ENCODE data around the gene ANKRD13D.

ANKRD13D gene

DNA sequence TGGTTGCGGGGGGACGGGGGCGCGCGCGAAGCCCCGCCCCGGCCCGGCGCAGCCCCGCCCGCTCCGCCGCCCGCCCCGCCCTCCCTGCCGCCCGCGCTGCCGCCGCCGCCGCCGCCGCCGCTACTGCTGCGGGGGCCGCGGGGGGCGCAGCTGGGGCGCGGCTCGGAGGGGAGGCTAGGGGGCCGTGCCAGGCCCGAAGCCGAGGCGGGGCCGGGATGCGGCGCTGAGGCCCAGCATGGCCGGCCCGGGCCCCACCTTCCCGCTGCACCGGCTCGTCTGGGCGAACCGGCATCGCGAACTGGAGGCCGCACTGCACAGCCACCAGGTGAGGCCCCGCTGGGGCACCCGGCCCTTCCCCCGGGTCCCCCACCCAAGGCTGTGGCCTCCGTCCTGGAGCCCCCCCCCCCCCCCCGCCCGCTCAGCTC lies at the start of gene ANKRD13D:
Gene ANKRD13D (plus strand): TSS at position 78 of the 425 bp plus-strand sequence. CDS start 158 bp downstream, at position 236.
- DNase-seq = no peak

DNA sequence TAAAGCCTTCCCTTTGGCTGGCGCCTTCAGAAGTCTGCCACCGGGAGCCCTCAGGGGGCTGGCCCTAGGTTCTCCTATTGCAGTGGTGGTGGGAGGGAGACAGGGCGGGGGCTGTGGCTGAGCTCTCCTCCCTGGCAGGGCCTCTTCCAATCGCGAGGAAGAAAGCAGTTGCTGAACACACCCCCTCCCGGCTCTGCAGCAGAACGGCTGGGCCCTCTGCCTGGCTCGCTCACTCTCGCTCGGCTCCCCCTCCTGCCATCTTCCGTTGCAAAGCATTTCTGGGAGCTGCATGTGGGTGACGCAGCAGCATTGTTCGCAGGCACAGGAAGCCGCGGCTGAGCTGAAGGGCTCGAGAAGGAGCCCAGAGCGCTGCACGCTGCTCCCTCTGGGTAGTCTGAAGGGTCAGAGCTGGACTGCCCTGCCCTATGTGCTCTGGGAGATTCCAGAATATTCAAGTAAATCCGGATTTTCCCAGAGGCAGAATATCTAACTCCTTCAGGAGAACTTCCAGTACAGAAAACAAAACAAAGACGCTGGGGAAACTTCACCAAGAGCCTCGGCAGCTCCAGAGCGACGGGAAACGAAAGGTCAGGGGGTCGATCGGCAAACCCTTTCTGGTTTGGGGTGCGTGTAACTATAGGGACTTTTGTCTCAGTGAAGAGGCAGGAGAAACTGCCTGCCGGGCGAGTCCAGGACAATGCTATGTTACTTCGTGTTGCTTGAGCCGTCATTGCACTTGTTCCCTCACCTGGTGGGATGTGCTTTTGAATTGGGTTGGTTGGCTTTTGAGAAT lies 49.1 kb upstream of the ANKRD13D start:
- DNase-seq = peak; percentile 98

DNA sequence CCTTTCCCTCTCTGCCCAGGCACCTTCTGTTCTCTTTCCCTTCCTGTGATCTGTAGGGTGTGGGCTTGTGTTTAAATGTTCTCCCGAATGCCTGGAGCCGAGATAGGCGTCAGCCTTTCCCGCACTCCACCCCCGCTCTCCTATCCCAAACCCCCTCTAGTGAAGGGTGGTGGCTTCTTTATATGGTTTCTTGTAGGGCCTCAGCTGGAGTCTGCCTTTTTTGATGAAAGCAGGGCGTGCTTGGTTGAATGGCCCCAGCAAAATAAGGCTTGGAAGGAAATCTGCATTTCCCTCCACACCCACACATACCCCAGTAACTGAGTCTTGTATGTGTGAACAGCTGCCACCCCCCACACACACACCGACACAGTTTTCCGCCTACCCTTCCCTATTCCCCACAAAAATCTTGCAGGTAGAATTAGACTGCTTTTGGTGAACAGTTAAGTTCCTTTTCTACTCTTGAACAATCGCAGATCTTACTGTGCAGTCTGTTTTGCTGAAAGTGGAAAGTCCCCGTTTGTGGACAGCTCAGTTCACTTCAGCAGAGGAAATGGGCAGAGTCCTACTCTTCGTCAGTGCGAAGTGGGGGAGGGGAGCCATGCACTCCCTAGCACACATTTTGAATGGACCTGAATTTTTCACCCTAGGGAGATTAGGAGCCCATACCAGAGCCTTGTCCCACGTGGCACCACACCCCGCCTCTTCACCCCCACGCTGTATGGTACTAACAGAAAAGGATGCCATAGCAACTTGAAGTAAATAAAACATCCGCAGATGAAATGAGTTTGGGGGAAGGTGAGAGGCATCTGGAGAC lies 48.3 kb upstream of the ANKRD13D start:
- DNase-seq = peak; percentile 76

DNA sequence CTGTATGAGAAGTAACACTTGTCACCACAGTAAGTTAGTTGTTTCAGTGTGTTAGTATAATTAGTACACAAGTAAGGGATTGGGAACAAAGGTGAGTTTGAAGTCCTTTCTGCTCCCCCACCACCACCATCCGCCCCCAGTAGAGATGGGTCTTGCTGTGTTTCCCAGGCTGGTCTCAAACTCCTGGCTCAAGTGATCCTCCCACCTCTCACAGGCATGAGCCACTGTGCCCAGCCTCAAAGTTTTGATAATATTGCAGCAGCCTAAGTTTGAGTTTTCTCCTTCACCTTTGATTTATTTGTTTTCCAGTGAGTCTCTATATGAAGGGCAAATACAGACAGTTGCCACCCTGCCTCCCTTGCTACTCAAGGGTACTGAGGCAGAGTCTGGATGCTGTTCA lies 46.6 kb upstream of the ANKRD13D start:
- DNase-seq = no peak

DNA sequence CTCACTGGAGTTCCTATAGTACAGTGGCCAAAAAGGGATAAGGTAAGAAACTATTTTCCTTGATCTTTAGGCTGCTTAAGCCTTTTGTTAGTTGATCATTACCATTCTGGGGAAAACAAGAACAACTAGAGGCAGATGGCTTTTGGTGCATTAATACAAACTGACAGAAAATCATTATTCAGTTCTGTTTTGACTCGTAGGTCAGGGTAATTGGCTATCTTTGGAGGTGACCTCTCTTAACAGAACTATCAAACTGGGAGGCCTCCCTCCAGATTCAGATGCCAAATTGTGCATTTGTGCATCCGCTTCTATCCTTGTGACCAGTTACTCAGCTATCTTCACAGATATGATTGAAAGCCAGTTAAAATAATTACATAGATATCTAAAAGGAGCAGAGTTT lies 46.1 kb upstream of the ANKRD13D start:
- DNase-seq = no peak

DNA sequence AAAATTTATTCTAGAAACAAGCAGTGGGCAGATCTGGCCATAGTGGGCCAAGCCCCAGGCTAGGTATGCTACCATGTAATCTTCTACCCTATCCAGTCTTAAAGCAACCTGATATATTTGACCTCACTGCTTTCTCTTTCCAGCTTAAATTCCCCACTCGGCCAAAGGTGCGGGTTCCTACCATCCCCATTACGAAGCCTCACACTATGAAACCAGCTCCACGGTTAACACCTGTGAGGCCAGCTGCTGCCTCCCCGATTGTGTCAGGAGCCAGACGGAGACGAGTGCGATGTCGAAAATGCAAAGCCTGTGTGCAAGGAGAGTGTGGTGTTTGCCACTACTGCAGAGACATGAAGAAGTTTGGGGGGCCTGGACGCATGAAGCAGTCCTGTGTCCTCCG lies 44.1 kb upstream of the ANKRD13D start:
- DNase-seq = no peak

DNA sequence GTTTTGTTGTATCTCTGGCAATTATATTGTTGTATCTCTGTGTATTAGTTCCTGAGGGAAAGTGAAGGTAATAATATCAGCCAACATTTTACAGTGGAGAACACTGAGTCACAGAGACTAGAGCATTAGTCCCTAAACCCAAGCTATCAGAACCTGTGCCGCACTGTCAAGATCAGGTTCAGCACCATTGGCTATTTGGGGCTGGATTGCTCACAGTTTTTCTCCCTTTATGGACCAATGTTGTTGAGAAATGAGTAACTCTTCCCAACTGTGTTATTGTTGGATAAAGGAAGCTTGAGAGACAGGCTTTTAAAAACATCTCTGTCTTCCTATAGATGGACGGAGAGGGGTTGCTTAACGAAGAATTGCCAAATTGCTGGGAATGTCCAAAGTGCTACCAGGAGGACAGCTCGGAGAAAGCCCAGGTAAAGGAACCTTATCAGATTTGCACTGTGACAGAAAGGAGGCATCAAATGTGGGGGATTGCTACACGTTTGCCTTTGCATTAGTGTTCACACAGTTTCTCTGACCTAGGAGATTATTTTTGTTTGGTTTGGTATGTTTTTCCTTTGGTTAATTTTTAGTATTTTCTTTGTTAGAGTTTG lies 41.1 kb upstream of the ANKRD13D start:
- DNase-seq = no peak

DNA sequence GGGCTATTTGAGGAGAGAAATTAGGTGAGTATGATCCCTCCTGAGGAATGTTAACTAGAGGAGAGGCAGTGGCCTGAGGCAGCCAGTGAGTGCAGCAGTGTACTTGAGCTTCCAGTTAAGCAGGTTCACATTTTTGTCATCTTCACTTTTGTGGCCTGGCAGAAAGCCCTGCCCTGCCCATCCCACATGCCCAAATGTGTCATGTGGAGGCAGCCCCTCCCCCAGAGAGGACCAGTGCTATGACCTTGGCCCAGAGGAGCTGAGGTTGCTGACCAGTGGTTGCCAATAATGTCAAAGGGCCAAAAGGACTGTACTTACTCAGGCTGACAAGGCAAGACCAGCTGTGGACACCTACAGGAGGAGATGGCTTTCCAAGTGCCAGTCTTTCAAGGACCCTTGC lies 40.5 kb upstream of the ANKRD13D start:
- no peak for DNase-seq

DNA sequence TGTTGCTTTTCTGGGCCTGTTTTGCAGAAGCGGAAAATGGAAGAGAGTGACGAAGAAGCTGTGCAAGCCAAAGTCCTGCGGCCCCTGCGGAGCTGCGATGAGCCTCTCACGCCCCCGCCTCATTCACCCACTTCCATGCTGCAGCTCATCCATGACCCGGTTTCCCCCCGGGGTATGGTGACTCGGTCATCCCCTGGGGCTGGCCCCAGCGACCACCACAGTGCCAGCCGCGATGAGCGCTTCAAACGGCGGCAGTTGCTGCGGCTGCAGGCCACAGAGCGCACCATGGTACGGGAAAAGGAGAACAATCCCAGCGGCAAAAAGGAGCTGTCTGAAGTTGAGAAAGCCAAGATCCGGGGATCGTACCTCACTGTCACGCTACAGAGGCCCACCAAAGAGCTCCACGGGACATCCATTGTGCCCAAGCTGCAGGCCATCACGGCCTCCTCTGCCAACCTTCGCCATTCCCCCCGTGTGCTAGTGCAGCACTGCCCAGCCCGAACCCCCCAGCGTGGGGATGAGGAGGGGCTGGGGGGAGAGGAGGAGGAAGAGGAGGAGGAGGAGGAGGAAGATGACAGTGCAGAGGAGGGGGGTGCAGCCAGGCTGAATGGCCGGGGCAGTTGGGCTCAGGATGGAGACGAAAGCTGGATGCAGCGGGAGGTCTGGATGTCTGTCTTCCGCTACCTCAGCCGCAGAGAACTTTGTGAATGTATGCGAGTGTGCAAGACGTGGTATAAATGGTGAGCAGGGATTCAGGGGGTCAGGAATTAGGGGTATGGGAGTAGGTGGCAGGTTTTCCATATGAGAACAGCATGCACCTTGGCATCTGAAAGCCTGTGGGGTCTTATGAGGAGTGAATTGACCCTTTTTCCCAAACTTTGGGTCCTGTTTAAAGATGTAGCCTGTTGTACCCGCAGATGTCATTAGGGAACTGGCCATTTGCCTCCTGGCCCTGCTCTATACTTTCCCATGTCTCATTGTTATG lies 38.8 kb upstream of the ANKRD13D start:
- DNase-seq = no peak

DNA sequence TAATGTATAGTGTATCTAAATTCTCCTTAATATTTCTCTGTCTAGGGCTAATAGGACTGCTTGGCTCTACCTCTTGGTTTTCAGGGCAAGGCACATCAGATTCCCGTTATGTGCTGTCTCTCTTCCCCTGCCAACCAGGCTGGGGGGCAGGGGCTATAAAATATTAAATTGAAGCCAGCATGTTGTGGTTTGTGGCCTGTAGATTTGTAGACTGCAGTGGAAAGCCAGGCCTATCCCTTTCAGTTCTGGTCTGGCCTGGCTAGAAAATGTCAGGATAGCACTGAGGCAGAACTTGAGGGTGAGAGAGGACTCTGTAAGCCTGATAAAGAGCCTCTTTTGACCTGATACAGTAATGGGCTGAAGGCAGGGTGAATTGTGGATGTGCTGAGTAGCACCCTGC lies 37.3 kb upstream of the ANKRD13D start:
- DNase-seq = no peak

DNA sequence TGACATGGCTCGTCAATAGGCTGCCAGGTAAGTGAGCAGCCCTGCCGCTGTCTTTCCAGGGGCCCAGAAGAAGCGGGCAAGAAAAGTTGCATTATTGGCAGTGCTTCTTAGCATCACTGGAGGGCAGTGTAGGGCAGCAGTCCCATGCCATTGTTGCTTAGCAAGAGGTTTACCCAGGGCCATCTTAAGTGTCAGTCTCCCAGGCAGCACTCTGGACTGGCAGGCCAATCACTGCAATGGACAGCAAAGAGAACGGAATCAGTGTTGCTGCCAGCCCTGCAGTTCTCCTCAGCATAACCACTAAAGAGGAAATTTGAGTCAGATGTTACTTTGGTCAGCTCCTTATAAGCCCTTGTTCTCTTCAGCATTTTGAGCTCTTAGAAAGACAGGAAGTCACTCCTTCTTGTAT lies 36.3 kb upstream of the ANKRD13D start:
- no peak for DNase-seq

DNA sequence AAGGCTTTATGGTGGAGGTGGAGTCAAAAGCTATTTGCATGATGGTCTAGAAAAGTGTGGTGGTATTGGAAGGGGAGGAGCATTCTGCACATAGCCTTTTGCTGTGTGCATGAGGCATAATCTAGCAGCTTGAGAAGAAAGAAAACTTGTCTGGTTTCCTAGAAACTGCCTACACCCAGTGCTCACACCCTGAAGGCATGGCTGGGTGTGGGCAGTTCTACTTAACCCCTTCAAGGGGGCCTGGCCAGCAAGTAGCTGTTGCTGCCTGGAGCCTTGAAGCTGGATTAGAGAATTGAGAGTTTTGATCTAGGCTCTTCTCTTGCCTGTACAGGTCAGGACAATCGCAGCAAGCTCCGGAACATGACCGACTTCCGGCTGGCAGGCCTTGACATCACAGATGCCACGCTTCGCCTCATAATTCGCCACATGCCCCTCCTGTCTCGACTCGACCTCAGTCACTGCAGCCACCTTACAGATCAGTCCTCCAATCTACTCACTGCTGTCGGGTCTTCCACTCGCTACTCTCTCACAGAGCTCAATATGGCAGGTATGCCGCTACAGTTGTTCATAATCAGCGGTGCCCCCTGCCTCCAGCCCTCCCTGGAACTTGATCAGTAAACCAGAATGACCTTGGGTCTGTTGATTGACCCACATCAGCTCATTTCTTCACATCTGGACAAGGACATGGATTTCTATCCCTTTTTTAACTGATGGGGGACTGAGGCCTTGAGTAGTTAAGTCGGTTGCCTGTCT lies 35.1 kb upstream of the ANKRD13D start:
- DNase-seq = no peak

DNA sequence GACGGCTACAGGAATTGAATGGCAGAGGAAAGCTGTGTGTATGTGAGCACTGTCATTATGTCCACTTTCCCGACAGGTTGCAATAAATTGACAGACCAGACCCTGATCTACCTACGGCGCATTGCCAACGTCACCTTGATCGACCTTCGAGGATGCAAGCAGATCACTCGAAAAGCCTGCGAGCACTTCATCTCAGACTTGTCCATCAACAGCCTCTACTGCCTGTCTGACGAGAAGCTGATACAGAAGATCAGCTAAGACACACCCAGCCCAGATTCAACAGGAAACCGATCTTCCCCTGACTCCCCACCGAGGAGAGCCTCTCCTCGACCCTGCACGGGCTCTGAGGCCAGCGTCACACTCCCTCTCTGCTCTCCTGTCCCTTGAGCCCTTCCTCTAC lies 34.3 kb upstream of the ANKRD13D start:
- DNase-seq = no peak

DNA sequence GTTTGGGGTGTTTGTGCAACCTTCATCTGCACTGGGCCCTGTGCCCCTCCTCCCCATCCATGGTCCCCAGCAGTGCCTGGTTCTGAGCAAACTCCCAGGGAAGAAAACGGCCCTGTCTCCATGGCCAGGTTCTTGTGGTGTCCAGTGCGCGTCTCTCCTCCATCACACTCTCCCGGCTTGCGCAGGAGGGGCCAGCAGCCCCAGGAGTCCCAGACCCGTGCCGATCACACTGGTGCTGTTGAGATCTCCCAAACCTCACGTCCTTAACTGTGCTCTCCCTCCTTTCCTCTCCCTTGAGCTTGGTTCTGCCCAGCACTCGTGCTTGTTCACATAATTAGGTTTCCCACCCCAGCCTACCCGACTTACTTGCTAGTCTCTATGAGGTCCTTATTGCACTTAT lies 33.8 kb upstream of the ANKRD13D start:
- DNase-seq = no peak

DNA sequence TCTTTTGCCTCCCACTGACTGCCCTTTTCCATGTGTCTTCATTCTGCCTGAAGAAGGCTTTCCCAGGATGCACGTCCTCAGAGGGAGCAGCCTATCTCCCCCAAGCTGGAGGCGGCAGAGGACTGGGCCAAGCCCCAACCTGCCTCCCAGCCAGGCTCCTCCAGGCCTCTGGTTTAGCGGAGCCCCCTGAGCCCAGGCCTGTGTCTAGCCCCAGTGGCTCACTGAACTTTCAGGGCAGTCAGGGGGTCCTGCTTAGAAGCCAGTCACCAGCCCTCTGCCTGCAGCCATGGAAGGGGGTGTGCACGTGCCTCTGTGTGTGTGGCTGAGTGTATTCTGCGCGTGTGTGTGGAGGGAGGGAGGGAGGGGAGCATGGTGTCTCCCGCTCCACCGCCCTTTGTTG lies 33.2 kb upstream of the ANKRD13D start:
- DNase-seq = no peak

DNA sequence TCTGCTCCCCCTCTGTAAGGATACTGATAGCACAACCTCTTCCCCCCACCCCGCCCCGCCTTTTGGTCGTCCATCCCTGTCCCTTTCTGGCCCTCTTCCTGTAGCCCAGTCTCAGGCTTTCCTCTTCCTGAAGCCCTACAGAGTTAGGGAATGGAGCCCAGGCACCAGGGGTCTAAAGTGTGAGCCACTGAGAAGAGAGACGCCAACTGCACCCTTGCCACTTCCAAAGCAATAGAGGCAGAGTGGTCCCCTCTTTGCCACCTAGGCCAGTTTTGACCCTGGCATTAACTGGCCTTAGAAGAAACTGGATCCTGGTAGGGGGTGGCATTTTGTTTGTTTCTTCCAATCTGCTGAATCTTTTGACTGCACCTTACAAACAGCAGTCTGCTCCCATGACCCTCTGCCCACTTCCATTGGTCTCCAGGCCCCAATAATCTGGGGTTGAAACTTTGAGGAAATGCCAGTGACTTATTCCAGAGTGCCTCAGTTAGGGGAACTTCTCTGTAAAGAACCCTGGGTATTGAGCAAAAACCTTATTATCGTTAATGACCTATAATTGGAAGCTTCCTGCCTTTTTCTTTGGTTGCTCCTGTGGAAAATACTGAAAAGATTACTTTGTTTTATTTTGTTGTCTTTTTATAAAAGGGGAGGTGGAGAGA lies 32.5 kb upstream of the ANKRD13D start:
- DNase-seq = no peak

DNA sequence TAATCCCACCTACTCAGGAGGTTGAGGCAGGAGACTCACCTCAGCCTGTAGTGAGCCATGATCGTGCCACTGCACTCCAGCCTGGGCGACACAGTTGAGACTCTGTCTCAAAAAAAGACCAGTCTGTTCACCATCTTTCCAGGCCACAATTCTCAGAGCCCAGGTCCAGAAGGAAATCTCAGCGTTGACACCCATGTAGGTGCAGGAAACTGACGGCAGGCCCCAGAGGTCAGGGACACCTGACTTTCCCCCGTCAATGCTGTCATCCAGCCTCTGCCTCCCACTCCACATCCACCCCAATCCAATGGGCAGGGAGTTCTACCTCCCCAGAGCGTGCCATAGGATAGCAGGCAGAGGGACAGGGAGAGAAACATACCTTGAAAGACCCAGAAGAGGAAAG lies 28.7 kb upstream of the ANKRD13D start:
- DNase-seq = no peak

DNA sequence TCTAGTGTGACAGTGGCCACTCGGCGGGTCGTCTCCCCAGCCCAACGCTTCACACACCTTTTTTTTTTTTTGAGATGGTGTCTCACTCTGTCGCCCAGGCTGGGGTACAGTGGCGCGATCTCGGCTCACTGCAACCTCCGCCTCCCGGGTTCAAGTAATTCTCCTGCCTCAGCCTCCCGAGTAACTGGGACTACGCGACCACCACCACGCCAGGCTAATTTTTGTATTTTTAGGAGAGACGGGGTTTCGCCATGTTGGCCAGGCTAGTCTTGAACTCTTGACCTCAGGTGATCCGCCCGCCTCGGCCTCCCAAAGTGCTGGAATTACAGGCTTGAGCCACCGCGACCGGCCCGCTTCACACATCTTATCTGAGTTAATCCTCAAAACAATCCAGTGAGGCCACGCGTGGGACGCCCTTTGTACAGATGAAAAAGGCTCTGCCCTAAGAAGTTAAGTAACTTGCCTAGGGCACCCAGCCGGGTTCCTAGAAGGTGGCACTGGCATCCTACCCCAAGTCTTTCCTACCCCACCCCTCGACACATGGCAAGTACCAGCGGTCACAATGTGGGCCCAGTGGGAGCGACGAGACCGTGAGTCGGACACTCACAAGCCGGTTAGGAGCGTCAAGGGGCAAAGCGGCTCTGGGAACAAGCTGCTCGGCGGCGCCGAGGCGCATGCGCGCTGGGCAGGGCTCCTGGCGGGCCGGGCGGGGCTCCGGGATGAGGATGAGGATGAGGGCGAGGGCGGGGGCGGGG lies 28.0 kb upstream of the ANKRD13D start:
- peak; percentile 55 for DNase-seq

DNA sequence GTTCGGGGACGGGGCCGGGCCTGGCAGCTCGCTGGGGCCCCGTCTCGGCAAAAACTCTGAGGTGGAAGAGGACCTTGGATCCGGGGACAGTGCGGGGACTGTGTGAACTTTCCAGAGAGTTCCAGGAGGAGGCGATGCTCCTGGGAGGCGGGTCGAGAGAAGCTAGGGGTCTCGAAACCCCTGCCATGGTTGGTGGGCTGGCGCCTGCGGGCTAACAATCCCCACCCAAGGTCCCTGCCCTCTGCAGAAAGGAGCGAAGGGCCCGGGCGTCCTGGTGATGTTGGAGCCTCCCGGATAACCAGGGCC lies 27.5 kb upstream of the ANKRD13D start:
- no peak for DNase-seq

DNA sequence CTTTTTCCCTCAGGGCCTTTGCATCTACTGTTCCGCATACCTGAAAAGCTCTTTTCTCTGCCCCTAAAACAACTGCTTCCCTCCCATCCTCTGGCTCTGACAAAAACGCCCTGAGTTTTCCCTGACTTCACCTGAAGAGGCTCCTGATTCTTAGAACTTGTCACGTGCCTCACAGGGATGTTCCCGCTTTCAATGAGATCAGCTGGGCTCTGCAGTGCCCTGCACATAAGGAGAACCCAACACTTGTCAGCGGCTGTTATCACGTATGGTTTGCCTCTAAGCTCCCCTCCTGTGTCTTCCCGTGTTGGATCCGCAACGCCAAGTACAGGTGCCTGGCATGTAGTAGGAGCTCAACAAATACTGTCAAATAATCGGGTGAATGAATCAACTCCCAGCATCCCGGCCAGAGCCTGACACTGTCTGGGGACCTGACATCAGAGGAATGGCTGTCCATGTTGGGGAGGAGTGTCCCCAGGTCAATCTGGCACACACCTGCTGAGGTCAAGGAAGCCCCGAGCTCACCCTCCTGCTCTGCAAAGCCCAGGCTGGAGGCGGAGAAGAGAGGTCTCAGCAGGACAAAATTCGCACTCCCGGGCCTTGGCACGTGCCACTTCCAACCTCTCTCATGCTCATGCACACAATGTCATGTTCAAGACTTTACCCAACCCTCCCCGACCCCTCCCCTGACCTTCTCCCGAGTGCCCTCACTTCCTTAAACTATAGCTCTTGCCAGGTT lies 27.0 kb upstream of the ANKRD13D start:
- DNase-seq = no peak
